ACC112 (cell line): ENCODE results near the gene ULK1.
"Not testable (repeated sequence)": the region's sequence is repeated elsewhere in the genome, so short reads cannot be mapped to it uniquely, and the experiment has no call there.

ENCODE experiments used
- H2AFZ ChIP-seq: fragments of 200-600 bp; sonication (generic); one replicate; pipeline ENCODE4 v1.6.0; 2017; ENCODE audit warnings: antibody characterized with exemption, low read length; ENCODE audit not compliant: unreplicated experiment
- H3K27ac ChIP-seq: fragments of 200-600 bp; sonication (generic); 2 replicates; pipeline ENCODE4 v1.5.1; 2014; ENCODE audit warnings: low read depth, mild to moderate bottlenecking, antibody characterized with exemption, low read length, moderate library complexity
- H3K27me3 ChIP-seq: fragments of 200-600 bp; sonication (generic); 2 replicates; pipeline ENCODE4 v1.6.1; 2014; ENCODE audit warnings: mild to moderate bottlenecking, antibody characterized with exemption, low read length, moderate library complexity, mixed read lengths; ENCODE audit not compliant: insufficient read depth
- H3K36me3 ChIP-seq: fragments of 200-600 bp; sonication (generic); 2 replicates; pipeline ENCODE4 v1.6.1; 2016; ENCODE audit warnings: mild to moderate bottlenecking, antibody characterized with exemption, low read length, moderate library complexity, mixed read lengths; ENCODE audit not compliant: insufficient read depth
- H3K4me1 ChIP-seq: fragments of 200-600 bp; sonication (generic); one replicate; pipeline ENCODE4 v1.6.1; 2016; ENCODE audit warnings: low read length, mixed read lengths; ENCODE audit not compliant: insufficient read depth, unreplicated experiment, control insufficient read depth
- H3K4me3 ChIP-seq: fragments of 200-600 bp; sonication (generic); 2 replicates; pipeline ENCODE4 v1.5.1; 2014; ENCODE audit warnings: mild to moderate bottlenecking, low read depth, low read length
- H3K79me2 ChIP-seq: fragments of 200-600 bp; sonication (generic); one replicate; pipeline ENCODE4 v1.6.0; 2016; ENCODE audit warnings: low read length; ENCODE audit not compliant: control insufficient read depth, unreplicated experiment, insufficient read depth

The ULK1 gene

GRCh38 chr12:131960590-131961325 is 66.3 kb downstream of the ULK1 start:
- not testable (repeated sequence) for H3K27ac ChIP-seq, H3K27me3 ChIP-seq, H3K4me3 ChIP-seq, H2AFZ ChIP-seq
- Histone ChIP-seq H3K4me1 (peaks cover 23% of the 10 kb centered on the region), H3K79me2 (peaks cover 83% of the 10 kb centered on the region), H3K36me3 (peaks cover 12% of the 10 kb centered on the region; the same call in 1 of the 2 replicates)

GRCh38 chr12:131961328-131961727 is 66.9 kb downstream of the ULK1 start:
- H3K27ac ChIP-seq, H2AFZ ChIP-seq, H3K27me3 ChIP-seq, H3K4me3 ChIP-seq: not testable (repeated sequence)
- Histone ChIP-seq H3K36me3 (peaks cover 12% of the 10 kb centered on the region; the same call in 1 of the 2 replicates), H3K79me2 (peaks cover 83% of the 10 kb centered on the region), H3K4me1 (peaks cover 19% of the 10 kb centered on the region)

GRCh38 chr12:131962069-131962468 is 67.6 kb downstream of the ULK1 start:
- Histone ChIP-seq H3K36me3 (peaks cover 12% of the 10 kb centered on the region; the same call in 1 of the 2 replicates), H3K4me1 (peaks cover 15% of the 10 kb centered on the region), H3K27ac (no peak overlapping the region), H3K4me3 (no peak overlapping the region), H2AFZ (no peak overlapping the region), H3K79me2 (peaks cover 81% of the 10 kb centered on the region), H3K27me3 (no peaks in the 10 kb centered on the region)

GRCh38 chr12:131963381-131963780 is 69.0 kb downstream of the ULK1 start:
- H3K79me2 ChIP-seq, result peaks cover 80% of the 10 kb centered on the region
- no peak overlapping the region for H3K4me3 ChIP-seq
- peaks cover 12% of the 10 kb centered on the region; the same call in 1 of the 2 replicates for H3K36me3 ChIP-seq
- no peak overlapping the region for H3K27ac ChIP-seq
- no peaks in the 10 kb centered on the region for H3K27me3 ChIP-seq
- no peak overlapping the region for H2AFZ ChIP-seq
- H3K4me1 ChIP-seq, result peaks cover 15% of the 10 kb centered on the region

- Histone ChIP-seq H3K79me2 (peaks cover 79% of the 10 kb centered on the region), H3K4me1 (peaks cover 15% of the 10 kb centered on the region), H3K36me3 (peaks cover 12% of the 10 kb centered on the region; the same call in 1 of the 2 replicates), H2AFZ (no peak overlapping the region), H3K4me3 (no peak overlapping the region), H3K27ac (no peak overlapping the region), H3K27me3 (no peaks in the 10 kb centered on the region)
Observed at GRCh38 chr12:131965073-131965472, 70.7 kb downstream of the ULK1 start.

- Histone ChIP-seq H3K27me3 (no peaks in the 10 kb centered on the region), H3K27ac (no peak overlapping the region), H3K4me1 (no peaks in the 10 kb centered on the region), H3K79me2 (peaks cover 64% of the 10 kb centered on the region), H2AFZ (no peak overlapping the region), H3K4me3 (no peak overlapping the region), H3K36me3 (no peaks in the 10 kb centered on the region)
Observed at GRCh38 chr12:131971226-131971625, 76.8 kb downstream of the ULK1 start.
